A673 (cell line): ENCODE measurements around the gene SLC25A11.

Experiments
- EZH2 ChIP-seq: fragments of 200-600 bp; sonication (generic); IDR thresholded peaks from 2 replicates; pipeline ENCODE4 v1.6.1; 2017; ENCODE audit warnings: borderline replicate concordance, low read depth, mild to moderate bottlenecking, mixed read lengths, antibody characterized with exemption, low read length; ENCODE audit not compliant: poor library complexity, severe bottlenecking
- TF ChIP-seq, protein P1 (sequence below): fragments of 300-800, 200-600 bp; sonication (generic); conservative IDR thresholded peaks from 2 replicates; pipeline ENCODE4 v1.5.1; 2017; ENCODE audit warnings: low read depth, mild to moderate bottlenecking, antibody characterized with exemption, low read length, moderate library complexity, mixed read lengths

DNA sequence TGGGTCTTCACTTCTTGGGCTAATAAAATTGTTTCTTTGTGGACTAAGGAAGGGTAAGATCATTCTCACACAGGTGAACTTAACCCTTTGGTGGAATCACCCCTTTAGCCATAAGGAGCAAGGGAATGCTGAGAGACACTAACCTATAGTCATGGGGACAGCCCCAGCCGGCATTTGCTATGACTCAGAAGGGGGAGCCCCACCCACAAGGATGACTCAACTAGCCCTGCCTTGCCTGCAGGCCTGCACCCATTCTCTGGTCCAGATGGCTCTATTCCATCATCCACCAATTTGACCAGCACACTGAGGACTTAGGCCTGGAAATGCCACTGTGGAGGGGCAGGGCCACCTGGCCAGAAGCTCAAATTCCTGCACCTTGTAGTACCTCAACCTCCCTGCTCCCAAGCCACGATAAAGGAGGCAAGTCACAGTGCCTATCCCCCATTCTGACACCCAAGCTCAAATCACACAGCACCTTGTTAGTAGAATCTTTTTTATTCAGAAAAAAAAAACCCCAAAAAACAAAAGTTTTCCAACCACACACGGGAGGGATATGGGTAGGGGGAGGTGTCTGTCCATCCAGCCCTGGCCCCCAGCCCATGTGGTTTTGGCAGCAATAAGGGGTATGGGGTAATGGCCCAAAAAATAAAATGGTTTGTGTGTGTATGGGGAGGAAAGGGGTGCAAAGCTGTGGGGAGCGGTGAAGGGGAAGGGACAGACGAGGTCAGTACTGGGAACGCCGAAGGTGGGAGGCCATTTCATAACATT lies 5.5 kb upstream of the SLC25A11 start:
- TF ChIP-seq, protein P1, sequence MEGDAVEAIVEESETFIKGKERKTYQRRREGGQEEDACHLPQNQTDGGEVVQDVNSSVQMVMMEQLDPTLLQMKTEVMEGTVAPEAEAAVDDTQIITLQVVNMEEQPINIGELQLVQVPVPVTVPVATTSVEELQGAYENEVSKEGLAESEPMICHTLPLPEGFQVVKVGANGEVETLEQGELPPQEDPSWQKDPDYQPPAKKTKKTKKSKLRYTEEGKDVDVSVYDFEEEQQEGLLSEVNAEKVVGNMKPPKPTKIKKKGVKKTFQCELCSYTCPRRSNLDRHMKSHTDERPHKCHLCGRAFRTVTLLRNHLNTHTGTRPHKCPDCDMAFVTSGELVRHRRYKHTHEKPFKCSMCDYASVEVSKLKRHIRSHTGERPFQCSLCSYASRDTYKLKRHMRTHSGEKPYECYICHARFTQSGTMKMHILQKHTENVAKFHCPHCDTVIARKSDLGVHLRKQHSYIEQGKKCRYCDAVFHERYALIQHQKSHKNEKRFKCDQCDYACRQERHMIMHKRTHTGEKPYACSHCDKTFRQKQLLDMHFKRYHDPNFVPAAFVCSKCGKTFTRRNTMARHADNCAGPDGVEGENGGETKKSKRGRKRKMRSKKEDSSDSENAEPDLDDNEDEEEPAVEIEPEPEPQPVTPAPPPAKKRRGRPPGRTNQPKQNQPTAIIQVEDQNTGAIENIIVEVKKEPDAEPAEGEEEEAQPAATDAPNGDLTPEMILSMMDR, result no peak
- no peak for TF ChIP-seq EZH2
